ENCODE results near the gene PIGO.
A peak's percentile ranks its signal among the peaks of the same experiment; 100 is the strongest.

DNA sequence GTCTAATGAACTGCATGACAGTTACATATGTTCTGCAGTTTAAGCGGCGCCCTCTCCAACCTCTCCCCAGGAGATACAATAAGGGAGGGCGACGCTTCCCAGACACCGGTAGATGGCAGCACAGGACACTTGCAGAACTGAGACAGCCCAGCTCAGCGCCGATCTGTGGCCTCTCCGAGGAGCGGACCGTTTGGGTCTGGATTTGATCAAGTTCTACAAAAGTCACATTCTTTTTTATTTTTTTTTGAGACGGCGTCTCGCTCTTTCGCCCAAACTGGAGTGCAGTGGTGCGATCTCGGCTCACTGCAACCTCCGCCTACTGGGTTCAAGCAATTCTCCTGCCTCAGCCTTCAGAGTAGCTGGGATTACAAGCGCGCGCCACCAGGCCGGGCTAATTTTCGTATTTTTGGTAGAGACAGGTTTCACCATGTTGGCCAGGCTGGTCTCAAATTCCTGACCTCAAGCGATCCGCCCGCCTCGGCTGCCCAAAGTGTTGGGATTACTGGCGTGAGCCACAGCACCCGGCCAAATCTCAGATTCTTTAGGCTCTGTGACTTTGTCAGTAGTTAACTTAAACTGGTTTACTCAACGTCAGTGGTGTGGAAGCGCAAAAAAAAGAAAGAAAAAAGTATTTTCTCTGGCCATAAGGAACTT lies 20.6 kb upstream of the PIGO start:
- TF ChIP-seq, protein P1, sequence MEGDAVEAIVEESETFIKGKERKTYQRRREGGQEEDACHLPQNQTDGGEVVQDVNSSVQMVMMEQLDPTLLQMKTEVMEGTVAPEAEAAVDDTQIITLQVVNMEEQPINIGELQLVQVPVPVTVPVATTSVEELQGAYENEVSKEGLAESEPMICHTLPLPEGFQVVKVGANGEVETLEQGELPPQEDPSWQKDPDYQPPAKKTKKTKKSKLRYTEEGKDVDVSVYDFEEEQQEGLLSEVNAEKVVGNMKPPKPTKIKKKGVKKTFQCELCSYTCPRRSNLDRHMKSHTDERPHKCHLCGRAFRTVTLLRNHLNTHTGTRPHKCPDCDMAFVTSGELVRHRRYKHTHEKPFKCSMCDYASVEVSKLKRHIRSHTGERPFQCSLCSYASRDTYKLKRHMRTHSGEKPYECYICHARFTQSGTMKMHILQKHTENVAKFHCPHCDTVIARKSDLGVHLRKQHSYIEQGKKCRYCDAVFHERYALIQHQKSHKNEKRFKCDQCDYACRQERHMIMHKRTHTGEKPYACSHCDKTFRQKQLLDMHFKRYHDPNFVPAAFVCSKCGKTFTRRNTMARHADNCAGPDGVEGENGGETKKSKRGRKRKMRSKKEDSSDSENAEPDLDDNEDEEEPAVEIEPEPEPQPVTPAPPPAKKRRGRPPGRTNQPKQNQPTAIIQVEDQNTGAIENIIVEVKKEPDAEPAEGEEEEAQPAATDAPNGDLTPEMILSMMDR (IDR thresholded peaks at IDR 0.05): peak; percentile 85 to 93 (median 91)
- TF ChIP-seq POLR2A (IDR thresholded peaks at IDR 0.05): no peak
